ENCODE results near the gene DTX3L. TPM values are rescaled to one million over a fixed set of nuclear protein-coding genes. Genes with fewer than 3 reads are reported as not detected.

Gene DTX3L
- total and polyA plus RNA-seq, 9 of the 15 experiments (the other 6 are each of a cell fraction or from before 2014, with no cell fraction given), result 2.3 to 6.5 (median 3.0) TPM

GRCh38 chr3:122564155-122564912 is at the start of gene DTX3L, which contains the start of gene PARP9 (continued):
- TF ChIP-seq PATZ1 (CRISPR knock-in tag; IDR thresholded peaks at IDR 0.05; ENCODE audit: borderline replicate concordance) (no peak), GABPA (tag; conservative IDR thresholded peaks at IDR 0.05; ENCODE audit: low read depth) (peak; percentile 44; the same call in 1 of the 2 replicates), EGR1 (conservative IDR thresholded peaks at IDR 0.05) (0 out of 2 replicates have a peak, but pooled peaks have one; percentile 11), HLTF (IDR thresholded peaks at IDR 0.05) (no peak), CHCHD3 (CRISPR knock-in tag; IDR thresholded peaks at IDR 0.05) (no peak), HNRNPL (IDR thresholded peaks at IDR 0.05; ENCODE audit: low read depth, low read length) (no peak), ZKSCAN8 (CRISPR knock-in tag; IDR thresholded peaks at IDR 0.05) (no peak), XRCC5 (IDR thresholded peaks at IDR 0.05; ENCODE audit: low read depth, low read length) (no peak), SIN3B (IDR thresholded peaks at IDR 0.05; ENCODE audit: low read depth) (0 out of 2 replicates have a peak, but pooled peaks have one; percentile 30), ZFX (CRISPR knock-in tag; IDR thresholded peaks at IDR 0.05) (peak; percentile 80), FOXP1 (CRISPR knock-in tag; IDR thresholded peaks at IDR 0.05) (0 out of 2 replicates have a peak, but pooled peaks have one; percentile 52), VEZF1 (CRISPR knock-in tag; IDR thresholded peaks at IDR 0.05) (peak; percentile 68), CUX1 (CRISPR knock-in tag; IDR thresholded peaks at IDR 0.05) (no peak), TEAD4 (IDR thresholded peaks at IDR 0.05; ENCODE audit: low read length) (no peak), TEAD4 (CRISPR knock-in tag; IDR thresholded peaks at IDR 0.05; ENCODE audit: borderline replicate concordance) (0 out of 2 replicates have a peak, but pooled peaks have one; percentile 13), ZNF589 (CRISPR knock-in tag; IDR thresholded peaks at IDR 0.05; ENCODE audit: low read depth) (0 out of 2 replicates have a peak, but pooled peaks have one; percentile 41), HNRNPLL (IDR thresholded peaks at IDR 0.05; ENCODE audit: low read depth, low read length, poor library complexity, severe bottlenecking) (peak; percentile 78), TFAP4 (CRISPR knock-in tag; IDR thresholded peaks at IDR 0.05; ENCODE audit: borderline replicate concordance) (peak; percentile 93)

All from K562 (cell line).